Sigmoid colon (tissue), 7 donors: ENCODE data around the gene PISD. TPM values are rescaled to one million over a fixed set of nuclear protein-coding genes. Genes with fewer than 3 reads are reported as not detected.

Source experiments
- DNase-seq: peaks from one replicate; pipeline ENCODE4 v3.0.0-alpha.2; 2019
- H3K27ac ChIP-seq, 4 donors: fragments of 200-600 bp; sonication (generic); one replicate each; pipeline ENCODE4 v1.5.1; 2016 to 2019; ENCODE audit warnings: mild to moderate bottlenecking in 1 of 4
- H3K27me3 ChIP-seq, 3 donors: fragments of 200-600 bp; sonication (generic); one replicate each; pipeline ENCODE4 v1.5.1; 2019; ENCODE audit warnings: mild to moderate bottlenecking in 1 of 3
- H3K36me3 ChIP-seq, 4 donors: fragments of 200-600 bp; sonication (generic); one replicate each; pipeline ENCODE4 v1.5.1; 2016 to 2019
- H3K4me1 ChIP-seq, 4 donors: fragments of 200-600 bp; sonication (generic); one replicate each; pipeline ENCODE4 v1.5.1; 2017 to 2019
- H3K4me3 ChIP-seq, 4 donors: fragments of 200-600 bp; sonication (generic); one replicate each; pipeline ENCODE4 v1.5.1; 2017 to 2019; ENCODE audit warnings: mild to moderate bottlenecking in 2 of 4, moderate library complexity in 1 of 4
- H3K9me3 ChIP-seq, 4 donors: fragments of 200-600 bp in 3 of 4; sonication (generic) in 3 of 4; one replicate each; pipeline versions ENCODE4 v1.5.1 to v1.6.1; 2013 to 2019
- CTCF ChIP-seq, 4 experiments: fragments of 450-650 bp in 3 of 4; fragments of 200-600 bp in 1 of 4; IDR thresholded peaks; one replicate each; pipeline ENCODE4 v1.5.1; 2016 to 2019; ENCODE audit warnings: antibody characterized with exemption in 4 of 4, mild to moderate bottlenecking in 3 of 4, moderate library complexity in 2 of 4
- EP300 ChIP-seq, 4 donors: sonication (generic); formaldehyde crosslinking; IDR thresholded peaks; one replicate each; pipeline ENCODE4 v1.6.1; 2017; ENCODE audit warnings: antibody characterized with exemption in 4 of 4
- POLR2A ChIP-seq, 2 donors: fragments of 450-650 bp; IDR thresholded peaks; one replicate each; pipeline ENCODE4 v1.6.1; 2016; ENCODE audit warnings: antibody characterized with exemption in 2 of 2, mild to moderate bottlenecking in 2 of 2, moderate library complexity in 2 of 2
- POLR2AphosphoS5 ChIP-seq, 4 donors: sonication (generic); formaldehyde crosslinking; IDR thresholded peaks; one replicate each; pipeline ENCODE4 v1.6.1; 2017; ENCODE audit warnings: antibody characterized with exemption in 4 of 4
- WGBS, 2 donors: extraction: QIAGEN DNeasy Blood & Tissue Kit; methylation state at CpG; one replicate each; pipeline ENCODE4 v1.1.7; 2013; 5-methylcytosine and 5-hydroxymethylcytosine counted together
- intact Hi-C: fragments of 100-400 bp; cut with DNase I; formaldehyde crosslinking; loops from one replicate; pipeline ENCODE4 v1.15.1; 2023
- polyA plus RNA-seq, 3 donors: library from polyadenylated mRNA; stranded (reverse); fragments of 200-250 nt; gene quantifications; one replicate each; pipeline ENCODE4 v1.2.3, GENCODE V29; 2013
- total RNA-seq, 4 donors: library from RNA; depleted of rRNA; stranded (reverse); fragments of >200 nt; gene quantifications; one replicate each; pipeline ENCODE4 v1.1.0, GENCODE V29; 2016
- donor health status: healthy with polysubstance abuse.
- donor health status: Bipolar disorder and iron deficiency.
- donor health status: healthy.

Gene PISD
- total and polyA plus RNA-seq, 7 donors, result 10.8 to 40.3 (median 18.5) TPM

GRCh38 chr22:31623592-31624304 is 38.3 kb downstream of the PISD start:
- no peak for DNase-seq
- 96% methylated on average over 18 of the region's 18 CpGs for WGBS, 2 donors
- Histone ChIP-seq H3K9me3 (no peaks in the 10 kb centered on the region), H3K36me3 (peaks cover 0 to 32% (median 22%) of the 10 kb centered on the region in 4 donors), H3K4me1 (peaks cover 0 to 50% (median 44%) of the 10 kb centered on the region in 4 donors), H3K27ac (peak overlapping the region in 1 of 4 donors; percentile 7), H3K4me3 (no peak overlapping the region), H3K27me3 (no peaks in the 10 kb centered on the region)
- no peak for TF ChIP-seq CTCF (IDR thresholded peaks at IDR 0.05)
- intact Hi-C loops, result no loop called here

- Histone ChIP-seq H3K4me3 (no peak overlapping the region), H3K9me3 (no peaks in the 10 kb centered on the region), H3K36me3 (peaks cover 0 to 39% (median 26%) of the 10 kb centered on the region in 4 donors), H3K27me3 (no peaks in the 10 kb centered on the region), H3K27ac (no peak overlapping the region), H3K4me1 (peaks cover 0 to 42% (median 38%) of the 10 kb centered on the region in 4 donors)
- intact Hi-C loops, result no loop called here
- WGBS, 2 donors, result 89 to 94% methylated on average over 1 of the region's 1 CpG
- TF ChIP-seq POLR2AphosphoS5 (IDR thresholded peaks at IDR 0.05) (no peak), POLR2A (IDR thresholded peaks at IDR 0.05) (no peak), EP300 (IDR thresholded peaks at IDR 0.05) (no peak), CTCF (IDR thresholded peaks at IDR 0.05) (no peak)
- DNase-seq, result no peak
Measured at GRCh38 chr22:31622980-31623379, 39.0 kb downstream of the PISD start.

GRCh38 chr22:31621507-31622124 is 40.4 kb downstream of the PISD start:
- no peak for DNase-seq
- Histone ChIP-seq H3K27me3 (no peaks in the 10 kb centered on the region), H3K9me3 (no peaks in the 10 kb centered on the region), H3K36me3 (peaks cover 0 to 51% (median 30%) of the 10 kb centered on the region in 4 donors), H3K4me1 (peaks cover 0 to 29% (median 24%) of the 10 kb centered on the region in 4 donors), H3K4me3 (no peak overlapping the region), H3K27ac (no peak overlapping the region)
- 87 to 92% methylated on average over 19 of the region's 19 CpGs for WGBS, 2 donors
- intact Hi-C loops, result no loop called here
- TF ChIP-seq POLR2AphosphoS5 (IDR thresholded peaks at IDR 0.05) (no peak), EP300 (IDR thresholded peaks at IDR 0.05) (no peak), CTCF (IDR thresholded peaks at IDR 0.05) (no peak), POLR2A (IDR thresholded peaks at IDR 0.05) (no peak)

GRCh38 chr22:31620756-31621480 is 41.1 kb downstream of the PISD start:
- Histone ChIP-seq H3K27ac (no peak overlapping the region), H3K27me3 (no peaks in the 10 kb centered on the region), H3K9me3 (no peaks in the 10 kb centered on the region), H3K4me3 (no peak overlapping the region), H3K4me1 (peaks cover 0 to 22% (median 17%) of the 10 kb centered on the region in 4 donors), H3K36me3 (peaks cover 0 to 51% (median 30%) of the 10 kb centered on the region in 4 donors)
- TF ChIP-seq POLR2A (IDR thresholded peaks at IDR 0.05), result no peak
- TF ChIP-seq CTCF (IDR thresholded peaks at IDR 0.05), result no peak
- intact Hi-C loops, result no loop called here
- DNase-seq, result no peak
- 89% methylated on average over 20 of the region's 20 CpGs for WGBS, 2 donors
